GM20000 (cell line): ENCODE results near the gene SMAP2.
"Not testable (repeated sequence)": the region's sequence is repeated elsewhere in the genome, so short reads cannot be mapped to it uniquely, and the experiment has no call there.

Source experiments
- DNase-seq: peaks from one replicate; pipeline ENCODE4 v3.0.0; 2012; ENCODE audit warnings: low spot score
- CTCF ChIP-seq: IDR thresholded peaks from 2 replicates; pipeline ENCODE4 v1.5.1; 2012; ENCODE audit warnings: mild to moderate bottlenecking, control low read depth; ENCODE audit errors: extremely low read depth, missing control alignments

SMAP2 gene

GRCh38 chr1:40383095-40383487, 9.6 kb downstream of the SMAP2 start:
- no peak for DNase-seq
- no peak for TF ChIP-seq CTCF

- DNase-seq, result no peak
- no peak for TF ChIP-seq CTCF
These were observed 10.2 kb downstream of the SMAP2 start for GRCh38 chr1:40383488-40384412.

GRCh38 chr1:40384413-40384762, 10.9 kb downstream of the SMAP2 start:
- no peak for TF ChIP-seq CTCF
- DNase-seq, result no peak

GRCh38 chr1:40384887-40385286, 11.4 kb downstream of the SMAP2 start:
- TF ChIP-seq CTCF, result no peak
- DNase-seq, result no peak

- peak; percentile 68 for DNase-seq
These were observed 12.2 kb downstream of the SMAP2 start for GRCh38 chr1:40385437-40386358.

GRCh38 chr1:40386359-40386723, 12.8 kb downstream of the SMAP2 start:
- DNase-seq, result no peak
- TF ChIP-seq CTCF, result no peak

More at GRCh38 chr1:40385437-40386358, 12.2 kb downstream of the SMAP2 start:
- no peak for TF ChIP-seq CTCF

GRCh38 chr1:40386796-40387195, 13.3 kb downstream of the SMAP2 start:
- TF ChIP-seq CTCF, result no peak
- no peak for DNase-seq

- DNase-seq, result not testable (repeated sequence)
These were observed 14.1 kb downstream of the SMAP2 start for GRCh38 chr1:40387381-40388306.

GRCh38 chr1:40388456-40389321, 15.2 kb downstream of the SMAP2 start:
- not testable (repeated sequence) for DNase-seq
